Measurements from ENCODE around the gene CD200R1.

The CD200R1 gene

DNA sequence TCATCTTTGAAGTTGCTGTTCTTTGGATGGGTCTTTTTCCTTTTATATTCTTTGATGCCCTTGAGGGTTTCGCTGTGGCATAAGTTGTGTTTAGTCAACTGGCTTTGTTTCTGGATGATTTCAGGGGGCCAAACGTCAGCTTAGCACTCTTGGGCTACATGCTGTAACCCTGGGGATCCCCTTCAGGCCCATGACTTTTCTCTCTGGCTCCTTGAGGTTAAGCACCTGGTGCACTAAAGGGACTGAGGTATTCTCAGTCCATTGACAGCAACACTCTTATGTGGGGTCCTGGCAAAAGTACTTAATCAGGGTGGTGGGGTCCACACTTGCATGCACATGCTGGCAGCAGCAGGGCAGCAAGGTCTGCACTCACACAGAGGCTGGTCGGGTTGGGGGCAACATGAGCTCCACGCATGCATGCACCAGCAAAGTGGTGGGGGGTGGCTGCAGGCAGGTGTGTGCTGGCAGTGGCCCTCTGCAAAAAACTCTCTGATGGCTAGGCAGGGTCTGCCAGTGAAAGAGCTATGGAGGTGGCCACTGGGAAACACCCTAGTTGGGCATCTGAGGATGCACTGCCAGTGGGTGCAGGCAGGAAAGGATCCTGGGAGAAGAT, 90.1 kb downstream of the CD200R1 start:
- no peak for DNase-seq (ENCODE audit: low read depth)

DNA sequence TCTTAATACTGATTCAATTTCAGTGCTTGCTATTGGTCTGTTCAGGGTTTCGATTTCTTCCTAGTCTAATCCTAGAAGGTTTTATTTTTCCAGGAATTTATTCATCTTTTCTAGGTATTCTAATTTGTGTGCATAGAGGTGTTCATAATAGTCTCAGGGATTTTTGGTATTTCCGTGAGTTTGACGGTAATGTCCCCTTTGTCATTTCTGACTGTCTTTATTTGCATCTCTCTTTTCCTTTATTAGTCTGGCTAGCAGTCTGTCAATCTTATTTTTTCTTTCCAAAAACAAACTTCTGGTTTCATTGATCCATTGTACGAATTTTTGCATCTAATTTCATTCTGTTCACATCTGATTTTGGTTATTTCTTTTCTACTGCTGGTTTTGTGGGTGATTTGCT, 93.0 kb downstream of the CD200R1 start:
- DNase-seq (ENCODE audit: low read depth): no peak

DNA sequence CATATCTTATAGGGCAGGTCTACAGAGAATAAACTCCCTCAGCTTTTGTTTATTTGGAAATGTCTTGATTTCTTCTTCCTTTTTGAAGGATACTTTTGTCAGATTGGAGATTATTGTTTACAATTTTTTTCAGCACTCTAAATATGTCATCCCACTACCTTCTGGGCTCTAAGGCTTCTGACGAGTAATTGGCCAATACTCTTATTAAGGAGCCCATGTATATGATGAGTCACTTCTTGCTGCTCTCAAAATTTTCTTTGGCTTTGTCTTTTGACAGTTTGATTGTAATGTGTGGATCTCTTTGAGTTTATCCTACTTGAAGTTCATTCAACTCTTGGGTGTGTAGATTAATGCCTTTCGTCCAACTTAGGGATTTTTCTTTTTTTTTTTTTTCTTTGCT, 99.3 kb downstream of the CD200R1 start:
- no peak for DNase-seq (ENCODE audit: low read depth)

DNA sequence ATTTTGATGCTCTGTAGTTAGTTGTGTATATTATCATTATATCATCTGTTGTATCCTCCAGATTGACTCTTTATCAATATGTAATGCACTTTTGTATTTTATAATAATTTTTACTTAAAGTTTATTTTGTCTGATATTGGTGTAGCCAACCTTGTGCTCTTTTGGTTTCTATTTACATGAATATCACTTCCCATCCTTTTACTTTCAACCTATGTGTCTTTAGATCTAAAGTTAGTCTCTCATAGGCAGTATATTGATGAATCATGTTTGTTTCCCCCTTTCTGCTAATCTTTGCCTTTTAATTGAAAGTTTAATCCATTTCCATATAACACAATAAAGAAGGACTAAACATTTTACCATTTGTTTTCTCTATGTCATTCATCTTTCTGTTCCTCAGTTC, 100.2 kb downstream of the CD200R1 start:
- DNase-seq (ENCODE audit: low read depth): no peak

DNA sequence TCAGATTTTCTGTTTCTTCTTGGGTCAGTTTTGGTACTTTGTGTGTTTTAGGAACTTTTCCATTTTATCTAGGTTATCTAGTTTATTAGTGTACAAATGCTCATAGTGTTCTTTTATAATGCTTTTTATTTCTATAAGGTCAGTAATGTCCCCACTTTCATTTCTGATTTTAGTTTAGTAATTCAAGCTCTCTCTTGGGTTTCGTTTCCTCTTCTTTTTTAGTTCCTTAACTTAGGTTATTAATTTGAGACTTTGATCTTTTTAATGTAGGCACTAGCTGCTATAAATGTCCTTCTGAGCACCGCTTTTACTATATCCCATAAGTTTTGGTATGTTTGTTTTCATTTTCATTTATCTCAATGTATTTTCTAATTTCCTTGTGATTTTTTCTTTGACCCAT, 101.3 kb downstream of the CD200R1 start:
- DNase-seq (ENCODE audit: low read depth): no peak

DNA sequence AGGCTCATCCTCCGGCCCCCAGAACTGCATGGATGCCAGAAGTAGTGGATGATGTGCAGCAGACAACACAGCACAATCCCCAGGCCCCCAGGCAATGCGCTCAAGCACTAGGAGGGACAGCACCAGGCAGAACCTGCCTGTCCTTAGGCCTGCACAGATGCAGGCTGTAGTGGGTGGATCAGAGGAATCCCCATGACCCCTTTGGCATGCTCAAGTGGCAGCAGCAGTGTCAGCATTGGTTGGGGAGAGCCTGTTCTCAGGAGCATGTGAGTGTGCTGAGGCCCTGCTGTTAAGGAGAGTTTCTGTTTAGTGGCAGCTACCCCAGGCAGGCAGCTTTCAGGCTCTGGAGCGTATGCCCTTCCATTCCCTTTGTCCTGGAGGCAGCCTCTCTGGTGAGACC, 103.2 kb downstream of the CD200R1 start:
- DNase-seq (ENCODE audit: low read depth): no peak

All from fibroblast of gingiva (primary cell).